ENCODE measurements around the gene BRD2. TPM values are rescaled to one million over a fixed set of nuclear protein-coding genes. Genes with fewer than 3 reads are reported as not detected.

BRD2 gene
- polyA plus RNA-seq, 1 donor = 222 TPM

- no peak for DNase-seq
- Histone ChIP-seq H3K4me3 (ENCODE audit: low read length) (no peak overlapping the region), H3K9me3 (ENCODE audit: control insufficient read depth, low read depth, low read length) (no peaks in the 10 kb centered on the region), H3K27ac (ENCODE audit: low read length) (no peak overlapping the region), H3K4me1 (ENCODE audit: control insufficient read depth, insufficient read depth, low read length) (no peaks in the 10 kb centered on the region), H3K36me3 (ENCODE audit: control insufficient read depth, insufficient read depth, low read length) (no peaks in the 10 kb centered on the region), H3K27me3 (ENCODE audit: control insufficient read depth, insufficient read depth, low read length) (peaks cover 11% of the 10 kb centered on the region)
- 95% methylated on average over 4 of the region's 9 CpGs for WGBS (ENCODE audit: insufficient coverage, low lambda C conversion rate)
These were observed 25.1 kb downstream of the BRD2 start for GRCh38 chr6:32993363-32993973.

- Histone ChIP-seq H3K36me3 (ENCODE audit: control insufficient read depth, insufficient read depth, low read length) (no peaks in the 10 kb centered on the region), H3K27ac (ENCODE audit: low read length) (no peak overlapping the region), H3K9me3 (ENCODE audit: control insufficient read depth, low read depth, low read length) (no peaks in the 10 kb centered on the region), H3K4me3 (ENCODE audit: low read length) (no peak overlapping the region), H3K27me3 (ENCODE audit: control insufficient read depth, insufficient read depth, low read length) (peaks cover 18% of the 10 kb centered on the region), H3K4me1 (ENCODE audit: control insufficient read depth, insufficient read depth, low read length) (no peaks in the 10 kb centered on the region)
- no CpG with 5 or more reads among the region's 2 CpGs for WGBS (ENCODE audit: insufficient coverage, low lambda C conversion rate)
- DNase-seq = no peak
These were observed 27.1 kb downstream of the BRD2 start for GRCh38 chr6:32995448-32995847.

DNA sequence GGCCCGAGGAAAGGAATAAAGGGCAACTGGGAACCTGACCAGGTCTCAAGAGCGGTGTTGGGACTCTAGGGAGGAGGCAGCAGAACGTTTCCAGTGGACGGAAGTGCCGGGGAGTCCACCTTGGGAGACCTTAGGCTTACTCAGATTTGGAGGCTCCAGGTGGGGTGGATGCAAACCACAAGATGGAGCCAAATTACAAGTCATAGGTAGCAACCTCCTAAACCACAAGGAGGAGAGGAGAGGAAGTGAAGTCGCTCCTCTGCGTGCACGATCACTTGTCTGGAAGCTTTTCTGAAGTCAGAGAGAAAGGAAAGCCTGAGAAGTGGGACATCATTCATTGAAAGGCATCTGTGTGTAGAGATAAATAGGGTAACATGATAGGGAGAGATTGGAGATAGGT, 31.7 kb downstream of the BRD2 start:
- Histone ChIP-seq H3K4me1 (ENCODE audit: control insufficient read depth, insufficient read depth, low read length) (no peaks in the 10 kb centered on the region), H3K27me3 (ENCODE audit: control insufficient read depth, insufficient read depth, low read length) (peaks cover 50% of the 10 kb centered on the region), H3K4me3 (ENCODE audit: low read length) (no peak overlapping the region), H3K9me3 (ENCODE audit: control insufficient read depth, low read depth, low read length) (no peaks in the 10 kb centered on the region), H3K27ac (ENCODE audit: low read length) (no peak overlapping the region), H3K36me3 (ENCODE audit: control insufficient read depth, insufficient read depth, low read length) (no peaks in the 10 kb centered on the region)
- DNase-seq = no peak
- no CpG with 5 or more reads among the region's 8 CpGs for WGBS (ENCODE audit: insufficient coverage, low lambda C conversion rate)

GRCh38 chr6:33001685-33002084, 33.3 kb downstream of the BRD2 start:
- DNase-seq = no peak
- H3K27ac ChIP-seq (ENCODE audit: low read length) = no peak overlapping the region
- no peak overlapping the region for H3K4me3 ChIP-seq (ENCODE audit: low read length)
- no peaks in the 10 kb centered on the region for H3K9me3 ChIP-seq (ENCODE audit: control insufficient read depth, low read depth, low read length)
- no peaks in the 10 kb centered on the region for H3K4me1 ChIP-seq (ENCODE audit: control insufficient read depth, insufficient read depth, low read length)
- H3K36me3 ChIP-seq (ENCODE audit: control insufficient read depth, insufficient read depth, low read length) = no peaks in the 10 kb centered on the region
- WGBS (ENCODE audit: insufficient coverage, low lambda C conversion rate) = 100% methylated on average over 1 of the region's 4 CpGs
- H3K27me3 ChIP-seq (ENCODE audit: control insufficient read depth, insufficient read depth, low read length) = peaks cover 48% of the 10 kb centered on the region

- no peak overlapping the region for H3K27ac ChIP-seq (ENCODE audit: low read length)
- no CpG with 5 or more reads among the region's 6 CpGs for WGBS (ENCODE audit: insufficient coverage, low lambda C conversion rate)
- H3K4me3 ChIP-seq (ENCODE audit: low read length) = no peak overlapping the region
- peaks cover 4% of the 10 kb centered on the region for H3K9me3 ChIP-seq (ENCODE audit: control insufficient read depth, low read depth, low read length)
- no peaks in the 10 kb centered on the region for H3K36me3 ChIP-seq (ENCODE audit: control insufficient read depth, insufficient read depth, low read length)
- H3K4me1 ChIP-seq (ENCODE audit: control insufficient read depth, insufficient read depth, low read length) = peaks cover 6% of the 10 kb centered on the region
- peaks cover 59% of the 10 kb centered on the region for H3K27me3 ChIP-seq (ENCODE audit: control insufficient read depth, insufficient read depth, low read length)
- DNase-seq = no peak
These were observed 36.5 kb downstream of the BRD2 start for GRCh38 chr6:33004940-33005339.

- Histone ChIP-seq H3K4me1 (ENCODE audit: control insufficient read depth, insufficient read depth, low read length) (peaks cover 6% of the 10 kb centered on the region), H3K4me3 (ENCODE audit: low read length) (no peak overlapping the region), H3K27me3 (ENCODE audit: control insufficient read depth, insufficient read depth, low read length) (peaks cover 48% of the 10 kb centered on the region), H3K27ac (ENCODE audit: low read length) (no peak overlapping the region), H3K36me3 (ENCODE audit: control insufficient read depth, insufficient read depth, low read length) (no peaks in the 10 kb centered on the region), H3K9me3 (ENCODE audit: control insufficient read depth, low read depth, low read length) (peaks cover 4% of the 10 kb centered on the region)
- no peak for DNase-seq
- no CpG with 5 or more reads among the region's 26 CpGs for WGBS (ENCODE audit: insufficient coverage, low lambda C conversion rate)
These were observed 39.5 kb downstream of the BRD2 start for GRCh38 chr6:33007831-33008400.

- no peak within 1 kb of the TSS for H3K27ac ChIP-seq (ENCODE audit: low read length)
- peak; percentile 7 to 16 for DNase-seq
- WGBS (ENCODE audit: insufficient coverage, low lambda C conversion rate) = 0% methylated on average over 1 of the region's 24 CpGs
These were observed 40.8 kb downstream of the BRD2 start, which contains the start of gene HLA-DOA for GRCh38 chr6:33008944-33009861. HLA-DOA (minus strand) TSS chr6:33009591.

GRCh38 chr6:33010356-33010755, 42.0 kb downstream of the BRD2 start:
- Histone ChIP-seq H3K36me3 (ENCODE audit: control insufficient read depth, insufficient read depth, low read length) (no peaks in the 10 kb centered on the region), H3K4me3 (ENCODE audit: low read length) (no peak overlapping the region), H3K4me1 (ENCODE audit: control insufficient read depth, insufficient read depth, low read length) (peaks cover 6% of the 10 kb centered on the region), H3K27ac (ENCODE audit: low read length) (no peak overlapping the region), H3K27me3 (ENCODE audit: control insufficient read depth, insufficient read depth, low read length) (peaks cover 36% of the 10 kb centered on the region), H3K9me3 (ENCODE audit: control insufficient read depth, low read depth, low read length) (peaks cover 4% of the 10 kb centered on the region)
- 40% methylated on average over 1 of the region's 7 CpGs for WGBS (ENCODE audit: insufficient coverage, low lambda C conversion rate)
- DNase-seq = no peak

More at GRCh38 chr6:33008944-33009861, 40.8 kb downstream of the BRD2 start, which contains the start of gene HLA-DOA:
- peaks cover 6% of the 10 kb centered on the region for H3K4me1 ChIP-seq (ENCODE audit: control insufficient read depth, insufficient read depth, low read length)
- no peaks in the 10 kb centered on the region for H3K36me3 ChIP-seq (ENCODE audit: control insufficient read depth, insufficient read depth, low read length)
- peaks cover 4% of the 10 kb centered on the region for H3K9me3 ChIP-seq (ENCODE audit: control insufficient read depth, low read depth, low read length)
- peak within 1 kb of the TSS; percentile 30 for H3K4me3 ChIP-seq (ENCODE audit: low read length)
- peaks cover 42% of the 10 kb centered on the region for H3K27me3 ChIP-seq (ENCODE audit: control insufficient read depth, insufficient read depth, low read length)

- Histone ChIP-seq H3K27ac (ENCODE audit: low read length) (no peak overlapping the region), H3K36me3 (ENCODE audit: control insufficient read depth, insufficient read depth, low read length) (no peaks in the 10 kb centered on the region), H3K27me3 (ENCODE audit: control insufficient read depth, insufficient read depth, low read length) (peaks cover 47% of the 10 kb centered on the region), H3K4me3 (ENCODE audit: low read length) (no peak overlapping the region), H3K4me1 (ENCODE audit: control insufficient read depth, insufficient read depth, low read length) (peaks cover 6% of the 10 kb centered on the region), H3K9me3 (ENCODE audit: control insufficient read depth, low read depth, low read length) (no peaks in the 10 kb centered on the region)
- WGBS (ENCODE audit: insufficient coverage, low lambda C conversion rate) = no CpG with 5 or more reads among the region's 4 CpGs
- DNase-seq = no peak
These were observed 45.2 kb downstream of the BRD2 start for GRCh38 chr6:33013608-33014007.

DNA sequence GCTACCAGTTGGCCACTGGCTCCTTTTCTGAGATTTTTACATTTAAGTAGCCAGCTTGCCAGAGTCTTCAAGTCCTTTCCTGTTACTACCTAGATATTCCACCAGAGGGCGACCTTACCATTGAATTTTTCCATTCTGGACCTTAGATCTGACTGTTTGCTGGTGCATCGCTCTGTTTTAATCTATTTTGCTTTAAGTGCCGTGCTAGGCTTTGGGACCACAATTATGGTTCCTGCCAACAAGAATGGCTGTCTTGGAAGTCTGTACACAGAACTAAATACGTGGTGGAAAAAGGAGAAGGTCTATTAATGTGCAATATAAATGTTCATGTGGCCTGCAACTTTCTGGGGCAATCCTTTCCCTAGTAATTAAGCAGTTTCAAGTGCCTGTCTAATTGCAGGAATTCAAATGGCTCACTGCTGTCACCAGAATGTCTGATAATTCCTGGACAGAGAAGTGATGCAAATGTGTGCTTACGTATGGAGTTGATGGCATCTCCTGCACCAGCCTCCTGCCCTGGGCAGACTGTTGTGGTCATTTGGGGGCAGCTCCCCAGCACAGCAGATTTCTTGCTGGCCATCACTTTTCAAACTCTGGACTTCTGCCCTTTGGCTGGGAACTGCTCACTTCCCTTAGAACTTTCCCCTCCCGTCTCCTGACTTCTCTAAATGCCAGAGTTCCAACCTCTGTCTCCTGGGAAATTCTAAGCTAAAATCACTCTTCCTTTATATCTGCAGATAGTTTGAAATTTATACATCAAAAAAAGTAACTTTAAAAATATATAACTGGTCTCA, 46.6 kb downstream of the BRD2 start:
- Histone ChIP-seq H3K4me1 (ENCODE audit: control insufficient read depth, insufficient read depth, low read length) (no peaks in the 10 kb centered on the region), H3K27me3 (ENCODE audit: control insufficient read depth, insufficient read depth, low read length) (peaks cover 34% of the 10 kb centered on the region), H3K27ac (ENCODE audit: low read length) (no peak overlapping the region), H3K4me3 (ENCODE audit: low read length) (no peak overlapping the region), H3K9me3 (ENCODE audit: control insufficient read depth, low read depth, low read length) (no peaks in the 10 kb centered on the region), H3K36me3 (ENCODE audit: control insufficient read depth, insufficient read depth, low read length) (no peaks in the 10 kb centered on the region)
- peak; percentile 60 for DNase-seq
- 0% methylated on average over 3 of the region's 6 CpGs for WGBS (ENCODE audit: insufficient coverage, low lambda C conversion rate)
